ES-I3 (cell line): ENCODE results near the gene DRAP1.

Experiments used
- H3K36me3 ChIP-seq: 2 replicates; pipeline ENCODE4 v1.6.1; 2013; ENCODE audit warnings: mild to moderate bottlenecking, low read length, control low read depth, moderate library complexity; ENCODE audit not compliant: insufficient read depth
- H3K4me1 ChIP-seq: 2 replicates; pipeline ENCODE4 v1.6.1; 2013; ENCODE audit warnings: mild to moderate bottlenecking, control low read depth, low read length; ENCODE audit not compliant: insufficient read depth
- H3K9ac ChIP-seq: 2 replicates; pipeline ENCODE4 v1.6.1; 2013; ENCODE audit warnings: low read depth, mild to moderate bottlenecking, low read length, moderate library complexity
- H3K9me3 ChIP-seq: 2 replicates; pipeline ENCODE4 v1.6.1; 2013; ENCODE audit warnings: mild to moderate bottlenecking, low read length, moderate library complexity; ENCODE audit not compliant: control insufficient read depth, insufficient read depth

The DRAP1 gene

GRCh38 chr11:65964906-65965305 is 45.7 kb downstream of the DRAP1 start:
- Histone ChIP-seq H3K4me1 (peaks cover 10% of the 10 kb centered on the region), H3K9me3 (no peaks in the 10 kb centered on the region), H3K36me3 (peaks cover 7% of the 10 kb centered on the region), H3K9ac (no peak overlapping the region)

GRCh38 chr11:65965986-65966762 is 46.9 kb downstream of the DRAP1 start:
- Histone ChIP-seq H3K4me1 (peaks cover 10% of the 10 kb centered on the region), H3K9me3 (no peaks in the 10 kb centered on the region), H3K36me3 (peaks cover 7% of the 10 kb centered on the region), H3K9ac (no peak overlapping the region)

- Histone ChIP-seq H3K9me3 (no peaks in the 10 kb centered on the region), H3K9ac (no peak overlapping the region), H3K4me1 (peaks cover 7% of the 10 kb centered on the region), H3K36me3 (peaks cover 7% of the 10 kb centered on the region)
Observed at GRCh38 chr11:65967329-65967934, 48.2 kb downstream of the DRAP1 start.

- Histone ChIP-seq H3K9me3 (no peaks in the 10 kb centered on the region), H3K9ac (no peak overlapping the region), H3K4me1 (no peaks in the 10 kb centered on the region), H3K36me3 (peaks cover 7% of the 10 kb centered on the region)
Observed at GRCh38 chr11:65968600-65969482, 49.6 kb downstream of the DRAP1 start.
